ENCODE results near the gene HUS1B.

GRCh38 chr6:692858-693722 is 36.2 kb upstream of the HUS1B start, which contains the start of gene EXOC2:
- no peak for TF ChIP-seq CTCF (IDR thresholded peaks at IDR 0.05; ENCODE audit: low read length)
- no peak for TF ChIP-seq EZH2 (optimal IDR thresholded peaks at IDR 0.05; ENCODE audit: low read depth, low read length)
